ENCODE data around the gene RNF144B.

The RNF144B gene

GRCh38 chr6:18436341-18436740 lies 49.2 kb downstream of the RNF144B start:
- no peak overlapping the region for H3K4me3 ChIP-seq (ENCODE audit: low read depth, low read length)
- no peak for TF ChIP-seq CTCF (IDR thresholded peaks at IDR 0.05; ENCODE audit: borderline replicate concordance, insufficient read depth, low read depth, low read length)

GRCh38 chr6:18439581-18439980 lies 52.4 kb downstream of the RNF144B start:
- no peak for TF ChIP-seq CTCF (IDR thresholded peaks at IDR 0.05; ENCODE audit: borderline replicate concordance, insufficient read depth, low read depth, low read length)
- H3K4me3 ChIP-seq (ENCODE audit: low read depth, low read length), result no peak overlapping the region

GRCh38 chr6:18441251-18441979 lies 54.3 kb downstream of the RNF144B start:
- no peak overlapping the region for H3K4me3 ChIP-seq (ENCODE audit: low read depth, low read length)
- no peak for TF ChIP-seq CTCF (IDR thresholded peaks at IDR 0.05; ENCODE audit: borderline replicate concordance, insufficient read depth, low read depth, low read length)

- no peak for TF ChIP-seq CTCF (IDR thresholded peaks at IDR 0.05; ENCODE audit: borderline replicate concordance, insufficient read depth, low read depth, low read length)
Measured at GRCh38 chr6:18444111-18444510, 57.0 kb downstream of the RNF144B start.

GRCh38 chr6:18445228-18445627 lies 58.1 kb downstream of the RNF144B start:
- no peak overlapping the region for H3K4me3 ChIP-seq (ENCODE audit: low read depth, low read length)
- TF ChIP-seq CTCF (IDR thresholded peaks at IDR 0.05; ENCODE audit: borderline replicate concordance, insufficient read depth, low read depth, low read length), result no peak

More at GRCh38 chr6:18444111-18444510, 57.0 kb downstream of the RNF144B start:
- no peak overlapping the region for H3K4me3 ChIP-seq (ENCODE audit: low read depth, low read length)

GRCh38 chr6:18446771-18447170 lies 59.6 kb downstream of the RNF144B start:
- no peak for TF ChIP-seq CTCF (IDR thresholded peaks at IDR 0.05; ENCODE audit: borderline replicate concordance, insufficient read depth, low read depth, low read length)
- H3K4me3 ChIP-seq (ENCODE audit: low read depth, low read length), result no peak overlapping the region

- TF ChIP-seq CTCF (IDR thresholded peaks at IDR 0.05; ENCODE audit: borderline replicate concordance, insufficient read depth, low read depth, low read length), result no peak
- no peak overlapping the region for H3K4me3 ChIP-seq (ENCODE audit: low read depth, low read length)
Measured at GRCh38 chr6:18447552-18447951, 60.4 kb downstream of the RNF144B start.
